Measurements from ENCODE around the gene SECISBP2L.

The SECISBP2L gene

DNA sequence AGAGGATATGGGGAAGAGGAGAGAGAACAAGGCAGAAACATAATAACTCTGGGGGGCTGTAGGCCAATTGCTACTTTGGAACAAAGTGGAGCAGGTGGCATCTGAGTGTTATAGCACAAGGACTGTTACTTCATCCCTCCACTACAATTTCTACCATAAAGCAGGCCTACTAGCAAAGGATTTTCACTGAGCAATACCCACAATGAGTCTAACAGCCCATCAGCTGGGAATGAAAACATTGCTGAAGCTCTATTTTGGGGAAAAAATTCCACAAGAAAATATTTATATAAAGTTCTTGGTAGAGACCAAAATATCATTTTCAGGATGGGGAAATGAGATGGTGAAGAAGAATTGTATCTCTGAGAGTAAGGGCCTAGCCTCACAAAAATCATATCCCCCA lies 78.9 kb downstream of the SECISBP2L start:
- H3K4me3 ChIP-seq (ENCODE audit: low read depth, low read length) = no peak overlapping the region

DNA sequence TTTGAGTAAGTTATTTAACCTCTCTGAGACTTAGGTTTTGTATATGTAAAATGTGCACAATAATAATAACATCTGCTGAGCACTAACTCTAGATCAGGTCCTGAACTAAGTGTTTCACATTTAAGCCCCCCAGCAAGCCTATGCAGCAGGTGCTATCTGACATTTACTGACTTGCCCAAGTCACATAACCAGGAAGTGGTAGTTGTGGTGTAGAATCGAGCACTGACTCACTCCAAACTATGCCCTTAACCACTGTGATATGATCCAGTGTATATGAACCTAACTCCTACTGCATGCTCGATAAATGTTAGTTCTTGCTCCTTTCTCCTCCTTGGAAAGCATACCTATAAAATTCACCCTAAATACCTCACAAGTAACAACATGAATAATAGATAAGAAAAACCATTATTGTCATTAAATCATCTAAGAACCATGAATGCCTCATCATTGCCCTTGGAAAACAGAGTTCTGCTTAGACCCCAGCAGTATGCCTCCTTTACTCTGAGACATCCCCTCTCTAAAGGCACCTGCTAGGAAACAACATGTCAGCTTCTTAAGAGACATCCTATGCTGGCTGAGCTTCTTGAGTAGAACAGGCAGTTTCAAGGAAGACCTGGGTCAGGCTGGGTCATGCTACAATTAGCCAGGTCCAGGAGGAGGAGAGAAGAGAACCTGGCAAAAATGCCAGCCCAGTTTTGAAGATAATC lies 79.5 kb downstream of the SECISBP2L start:
- no peak overlapping the region for H3K4me3 ChIP-seq (ENCODE audit: low read depth, low read length)

DNA sequence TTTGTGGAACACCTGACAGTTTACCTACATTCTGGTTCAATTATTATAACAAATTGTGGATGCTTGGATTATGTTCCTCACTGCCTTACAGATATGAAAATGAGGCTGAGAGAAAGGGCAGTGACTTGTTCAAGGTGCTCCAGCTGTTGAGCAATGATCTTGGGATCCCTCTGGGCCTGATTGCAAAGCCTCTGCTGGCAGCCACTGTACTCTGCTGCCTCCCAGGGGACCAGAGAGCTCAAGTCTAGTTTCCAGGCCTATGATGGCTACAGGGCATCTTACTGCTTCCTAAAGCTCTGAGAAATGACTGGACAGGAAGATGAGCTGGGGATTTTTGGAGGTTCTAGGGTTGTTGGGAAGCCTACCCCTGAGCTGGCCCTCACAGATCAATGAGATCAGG lies 80.3 kb downstream of the SECISBP2L start:
- H3K4me3 ChIP-seq (ENCODE audit: low read depth, low read length) = no peak overlapping the region

GRCh38 chr15:48964898-48965297 lies 81.3 kb downstream of the SECISBP2L start:
- H3K4me3 ChIP-seq (ENCODE audit: low read depth, low read length) = no peak overlapping the region

DNA sequence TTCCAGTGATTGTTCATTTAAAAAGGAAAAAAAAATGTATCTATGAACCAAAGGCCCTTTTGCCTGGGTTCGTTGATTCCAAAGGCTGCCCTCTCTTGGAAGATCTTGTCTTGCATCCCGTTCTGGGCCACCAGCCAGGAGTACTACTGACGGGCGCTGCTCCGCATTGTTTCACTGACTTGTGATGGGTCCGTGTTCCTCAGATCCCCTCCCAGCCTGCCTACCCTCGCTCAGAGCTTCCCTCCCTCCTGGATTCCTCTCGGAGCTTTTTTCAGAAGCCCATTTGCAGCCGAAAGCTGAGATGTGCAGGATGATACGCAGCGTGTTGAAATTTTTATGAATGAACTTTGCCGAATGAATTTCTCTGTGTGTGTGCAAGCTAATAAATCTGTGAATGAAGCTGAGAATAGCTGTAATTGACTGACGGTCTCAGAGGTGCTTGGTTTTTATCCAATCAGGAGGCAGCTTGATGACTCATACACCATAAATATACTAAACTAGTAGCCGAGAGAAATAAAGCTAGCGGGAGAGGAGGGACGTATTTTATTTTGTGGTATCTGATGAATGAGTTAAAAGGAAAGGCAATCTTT lies 82.6 kb downstream of the SECISBP2L start, which contains the start of gene SHC4:
SHC4 (minus strand) TSS at position 396 of the 590 bp plus-strand sequence. CDS start 904 bp downstream, outside the sequence.
- H3K4me3 ChIP-seq (ENCODE audit: low read depth, low read length) = peak within 1 kb of the TSS; percentile 71

GRCh38 chr15:48962662-48963523 lies 83.4 kb downstream of the SECISBP2L start:
- H3K4me3 ChIP-seq (ENCODE audit: low read depth, low read length) = peak overlapping the region; percentile 71

DNA sequence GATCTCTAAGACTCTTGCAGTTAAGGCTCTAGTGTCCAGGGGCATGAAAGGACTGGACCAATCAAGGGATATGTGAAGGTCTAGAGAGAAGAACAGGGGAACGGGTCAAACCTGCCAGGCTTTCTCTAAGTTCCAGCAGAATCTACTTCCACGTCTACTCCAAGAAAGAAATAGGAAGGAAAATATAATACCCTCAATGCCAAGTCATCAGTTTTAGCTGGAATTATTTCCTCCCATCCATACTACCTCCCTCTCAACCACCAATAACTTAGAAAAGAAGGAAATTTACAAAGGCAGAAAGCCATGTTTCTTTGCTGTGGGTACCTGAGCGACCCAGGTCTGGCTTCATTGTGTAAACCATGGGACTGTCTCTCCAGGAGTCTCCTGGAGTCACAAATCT lies 90.3 kb downstream of the SECISBP2L start:
- H3K4me3 ChIP-seq (ENCODE audit: low read depth, low read length) = no peak overlapping the region

DNA sequence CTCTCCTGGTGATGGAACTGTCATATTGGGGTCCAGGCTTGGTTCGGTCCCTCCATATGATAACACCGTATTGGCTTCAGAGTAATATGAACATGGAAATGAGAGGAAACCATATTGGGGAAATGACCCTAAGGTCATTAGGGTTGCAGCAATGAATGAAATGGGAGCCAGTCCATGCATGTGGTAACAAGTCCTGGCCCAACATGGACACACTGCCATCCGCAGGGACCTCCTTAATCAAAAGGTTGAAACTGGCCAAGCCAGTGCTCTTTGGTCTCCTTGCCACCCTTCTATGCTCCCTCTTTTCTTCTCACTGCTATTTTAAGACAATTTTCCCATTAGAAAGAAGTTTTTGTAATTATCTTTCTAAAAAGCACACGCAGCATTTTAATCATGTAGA lies 90.9 kb downstream of the SECISBP2L start:
- no peak overlapping the region for H3K4me3 ChIP-seq (ENCODE audit: low read depth, low read length)

- no peak overlapping the region for H3K4me3 ChIP-seq (ENCODE audit: low read depth, low read length)
These were observed 91.7 kb downstream of the SECISBP2L start for GRCh38 chr15:48954538-48954937.

- H3K4me3 ChIP-seq (ENCODE audit: low read depth, low read length) = no peak overlapping the region
These were observed 99.4 kb downstream of the SECISBP2L start for GRCh38 chr15:48946840-48947187.

DNA sequence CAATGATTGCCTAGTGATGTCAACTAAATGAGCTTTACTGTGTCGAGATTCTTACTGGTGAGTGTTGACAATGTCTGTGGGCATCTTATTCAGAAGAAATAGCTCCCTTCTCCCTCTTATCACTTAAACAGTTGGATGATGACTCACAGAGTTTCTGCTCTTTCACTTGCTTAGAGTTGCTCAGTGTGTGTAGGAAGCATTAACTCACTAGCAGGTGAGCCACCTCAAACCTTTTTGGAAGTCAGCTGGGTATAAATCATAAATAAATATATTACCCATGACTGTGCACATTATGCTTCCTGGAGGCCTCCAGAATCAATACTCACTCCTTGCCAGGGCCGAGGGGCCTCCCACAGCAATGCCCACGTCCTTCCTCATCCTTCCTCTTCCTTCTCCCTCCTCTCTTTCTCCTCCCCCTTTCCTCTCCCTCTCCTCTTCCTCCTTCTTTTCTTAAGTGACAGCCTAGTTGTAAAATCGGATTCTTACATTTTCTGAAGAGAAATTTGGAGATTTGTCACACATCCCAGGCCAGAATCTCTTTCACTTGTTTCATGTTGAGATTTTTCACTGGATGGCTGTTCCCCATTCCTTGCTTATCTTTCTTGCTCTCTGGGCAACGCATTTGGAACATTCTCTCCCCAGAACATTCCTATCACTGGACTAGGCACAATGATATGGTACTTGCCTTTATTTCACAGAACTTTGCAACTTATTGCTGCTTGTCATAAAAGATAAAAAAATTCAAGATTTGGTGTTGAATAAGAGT lies 100.0 kb downstream of the SECISBP2L start:
- H3K4me3 ChIP-seq (ENCODE audit: low read depth, low read length) = no peak overlapping the region

GRCh38 chr15:48945386-48945785 lies 100.9 kb downstream of the SECISBP2L start:
- no peak overlapping the region for H3K4me3 ChIP-seq (ENCODE audit: low read depth, low read length)

DNA sequence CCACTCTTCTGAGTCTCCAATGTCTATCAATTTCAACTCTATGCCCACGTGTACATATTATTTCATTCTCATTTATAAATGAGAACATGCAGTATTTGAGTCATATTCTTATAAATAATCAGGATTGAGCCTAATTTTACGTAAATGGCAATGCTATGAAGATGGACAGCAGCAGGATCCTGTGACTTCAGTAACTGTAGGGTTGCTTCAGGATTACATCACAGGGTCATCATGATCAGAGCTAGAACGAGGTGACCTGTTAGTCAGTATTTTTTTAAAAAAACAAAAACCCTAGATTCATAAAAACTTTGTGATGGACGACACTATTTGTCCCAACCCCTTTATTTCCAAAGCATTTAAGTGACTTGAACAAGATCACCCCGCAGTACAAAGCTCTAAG lies 104.3 kb downstream of the SECISBP2L start:
- H3K4me3 ChIP-seq (ENCODE audit: low read depth, low read length) = no peak overlapping the region

GRCh38 chr15:48940508-48940907 lies 105.7 kb downstream of the SECISBP2L start:
- H3K4me3 ChIP-seq (ENCODE audit: low read depth, low read length) = no peak overlapping the region

GRCh38 chr15:48939648-48940047 lies 106.6 kb downstream of the SECISBP2L start:
- H3K4me3 ChIP-seq (ENCODE audit: low read depth, low read length) = no peak overlapping the region

All from iPS-11a (cell line).